GM12875 (cell line): ENCODE measurements around the gene MAP3K2.

Source experiments
- H3K4me3 ChIP-seq: one replicate; pipeline ENCODE4 v1.5.1; 2011; ENCODE audit warnings: low read depth, low read length, control low read depth
- CTCF ChIP-seq: IDR thresholded peaks from 2 replicates; pipeline ENCODE4 v1.5.1; 2011; ENCODE audit warnings: low read depth, mild to moderate bottlenecking, control low read depth, inconsistent platforms, low read length, moderate library complexity, borderline replicate concordance; ENCODE audit not compliant: insufficient read depth

MAP3K2 gene

GRCh38 chr2:127254386-127254981 lies 133.3 kb downstream of the MAP3K2 start:
- no peak for TF ChIP-seq CTCF
- H3K4me3 ChIP-seq = no peak overlapping the region
